Measurements from ENCODE around the gene SLC44A3. TPM values are rescaled to one million over a fixed set of nuclear protein-coding genes. Genes with fewer than 3 reads are reported as not detected.

The SLC44A3 gene
- total and polyA plus RNA-seq, 4 donors, result 8.2 to 10.2 (median 8.6) TPM

DNA sequence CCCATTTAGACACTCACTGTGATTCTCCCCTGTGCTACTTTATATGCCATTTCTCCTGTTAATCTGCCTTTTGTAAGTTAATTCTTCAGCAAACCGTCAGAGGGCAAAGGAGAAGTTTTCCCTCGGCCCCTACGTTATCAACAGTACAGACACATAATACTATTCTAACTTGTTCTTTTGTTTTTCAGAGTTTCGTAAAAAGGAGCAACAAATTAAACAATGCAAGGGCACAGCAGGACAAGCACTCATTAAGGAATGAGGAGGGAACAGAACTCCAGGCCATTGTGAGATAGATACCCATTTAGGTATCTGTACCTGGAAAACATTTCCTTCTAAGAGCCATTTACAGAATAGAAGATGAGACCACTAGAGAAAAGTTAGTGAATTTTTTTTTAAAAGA is 74.5 kb downstream of the SLC44A3 start:
- Histone ChIP-seq H3K36me3 (ENCODE audit: control insufficient read depth, insufficient read depth, low read length) (peaks cover 3% of the 10 kb centered on the region), H3K27ac (ENCODE audit: low read depth, low read length) (no peak overlapping the region), H3K9me3 (ENCODE audit: control insufficient read depth, insufficient read depth, low read length) (no peaks in the 10 kb centered on the region), H3K27me3 (ENCODE audit: control insufficient read depth, insufficient read depth, low read length) (no peaks in the 10 kb centered on the region), H3K4me1 (ENCODE audit: control insufficient read depth, insufficient read depth, low read length) (no peaks in the 10 kb centered on the region), H3K4me3 (ENCODE audit: low read depth, low read length) (no peak overlapping the region)
- DNase-seq (ENCODE audit: low read depth in 4 of 6, low spot score in 6 of 6), result no peak
- WGBS (ENCODE audit: insufficient coverage), result no CpG with 5 or more reads among the region's 4 CpGs

DNA sequence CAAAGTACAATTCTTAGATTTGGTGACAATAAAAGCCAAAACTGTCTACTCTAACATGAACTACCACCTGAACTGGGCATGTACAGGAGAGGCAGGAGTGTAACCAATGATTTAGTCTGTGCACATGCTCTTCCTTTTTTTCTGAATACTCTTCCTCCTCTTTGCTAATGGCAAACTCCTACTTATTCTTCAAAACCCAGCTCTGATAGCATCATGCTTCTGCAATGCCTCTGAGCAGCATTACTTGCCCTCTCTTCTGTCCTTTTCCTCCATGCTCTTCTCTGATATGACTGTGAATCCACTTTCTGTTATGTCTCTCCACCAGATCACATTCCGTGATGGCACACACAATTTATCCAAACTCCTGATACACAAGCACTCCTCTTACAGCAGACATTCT is 75.4 kb downstream of the SLC44A3 start:
- Histone ChIP-seq H3K36me3 (ENCODE audit: control insufficient read depth, insufficient read depth, low read length) (peaks cover 3% of the 10 kb centered on the region), H3K9me3 (ENCODE audit: control insufficient read depth, insufficient read depth, low read length) (no peaks in the 10 kb centered on the region), H3K27me3 (ENCODE audit: control insufficient read depth, insufficient read depth, low read length) (no peaks in the 10 kb centered on the region), H3K4me1 (ENCODE audit: control insufficient read depth, insufficient read depth, low read length) (no peaks in the 10 kb centered on the region), H3K4me3 (ENCODE audit: low read depth, low read length) (no peak overlapping the region), H3K27ac (ENCODE audit: low read depth, low read length) (no peak overlapping the region)
- DNase-seq (ENCODE audit: low read depth in 4 of 6, low spot score in 6 of 6), result no peak
- 100% methylated on average over 1 of the region's 1 CpG for WGBS (ENCODE audit: insufficient coverage)

DNA sequence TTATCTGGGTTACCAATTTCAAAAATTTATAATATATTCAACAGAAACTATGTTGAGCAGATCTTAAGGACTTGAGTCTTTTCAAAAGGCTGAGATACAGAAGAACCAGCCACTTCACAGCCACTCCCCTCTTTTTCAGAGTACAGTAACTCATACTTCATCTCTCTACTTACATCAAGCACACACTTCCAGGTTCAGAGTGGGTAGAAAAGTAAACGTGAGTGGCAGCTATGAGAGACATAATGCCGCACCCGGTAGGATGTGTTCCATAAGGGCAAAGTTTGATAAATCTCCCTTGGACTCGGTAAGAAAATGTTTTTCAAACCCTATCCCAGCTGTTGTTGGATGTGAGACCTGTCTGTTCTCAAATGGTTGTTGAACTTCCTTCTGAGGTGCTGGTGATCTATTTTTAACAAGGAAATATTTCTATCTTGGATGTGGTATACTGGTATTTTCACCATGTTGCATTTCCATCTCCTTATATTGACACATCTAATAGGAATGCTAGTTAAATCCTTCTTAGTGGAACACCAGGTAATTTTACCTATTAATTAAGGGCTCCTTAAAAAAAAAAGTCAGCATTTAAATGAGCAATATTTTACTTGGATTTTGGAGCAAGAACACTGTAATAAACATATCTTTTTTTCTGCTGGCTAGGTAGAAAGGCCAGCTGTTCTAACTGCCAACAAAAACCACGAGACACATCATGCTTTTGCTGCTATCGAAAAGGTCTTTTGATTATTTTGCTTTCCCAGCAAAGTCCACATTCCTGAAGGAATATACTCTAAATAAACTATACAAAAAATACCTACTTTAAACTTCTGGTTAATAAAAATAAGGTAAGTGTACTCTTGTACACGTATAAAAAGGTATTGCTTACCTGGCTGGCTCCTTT is 78.6 kb downstream of the SLC44A3 start:
- Histone ChIP-seq H3K9me3 (ENCODE audit: control insufficient read depth, insufficient read depth, low read length) (no peaks in the 10 kb centered on the region), H3K27ac (ENCODE audit: low read depth, low read length) (no peak overlapping the region), H3K27me3 (ENCODE audit: control insufficient read depth, insufficient read depth, low read length) (no peaks in the 10 kb centered on the region), H3K4me3 (ENCODE audit: low read depth, low read length) (no peak overlapping the region), H3K36me3 (ENCODE audit: control insufficient read depth, insufficient read depth, low read length) (peaks cover 7% of the 10 kb centered on the region), H3K4me1 (ENCODE audit: control insufficient read depth, insufficient read depth, low read length) (no peaks in the 10 kb centered on the region)
- DNase-seq (ENCODE audit: low read depth in 4 of 6, low spot score in 6 of 6), result no peak
- 100% methylated on average over 2 of the region's 7 CpGs for WGBS (ENCODE audit: insufficient coverage)

DNA sequence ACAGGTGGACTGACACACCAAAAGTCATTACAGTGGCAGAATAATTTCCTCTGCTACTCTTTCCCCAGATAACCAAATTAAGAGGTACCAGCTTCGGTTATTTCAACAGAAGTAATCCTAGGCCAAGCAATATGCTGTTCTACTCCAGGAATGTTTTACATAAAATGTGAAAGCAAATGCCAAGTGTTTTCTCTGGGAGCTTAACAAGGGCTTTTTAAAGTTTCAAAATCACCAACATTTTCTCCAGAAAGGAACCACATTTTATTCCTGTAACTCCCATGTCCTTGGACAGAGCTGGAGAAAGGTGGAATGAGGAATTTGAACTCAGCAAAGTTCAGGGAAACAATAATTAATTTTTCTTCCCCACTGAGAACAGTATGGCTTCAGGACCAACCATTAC is 79.6 kb downstream of the SLC44A3 start:
- no peak for DNase-seq (ENCODE audit: low read depth in 4 of 6, low spot score in 6 of 6)
- no peak overlapping the region for H3K27ac ChIP-seq (ENCODE audit: low read depth, low read length)
- H3K9me3 ChIP-seq (ENCODE audit: control insufficient read depth, insufficient read depth, low read length), result no peaks in the 10 kb centered on the region
- H3K4me1 ChIP-seq (ENCODE audit: control insufficient read depth, insufficient read depth, low read length), result no peaks in the 10 kb centered on the region
- H3K36me3 ChIP-seq (ENCODE audit: control insufficient read depth, insufficient read depth, low read length), result peaks cover 7% of the 10 kb centered on the region
- H3K27me3 ChIP-seq (ENCODE audit: control insufficient read depth, insufficient read depth, low read length), result no peaks in the 10 kb centered on the region
- no peak overlapping the region for H3K4me3 ChIP-seq (ENCODE audit: low read depth, low read length)
- no CpG with 5 or more reads among the region's 1 CpG for WGBS (ENCODE audit: insufficient coverage)

DNA sequence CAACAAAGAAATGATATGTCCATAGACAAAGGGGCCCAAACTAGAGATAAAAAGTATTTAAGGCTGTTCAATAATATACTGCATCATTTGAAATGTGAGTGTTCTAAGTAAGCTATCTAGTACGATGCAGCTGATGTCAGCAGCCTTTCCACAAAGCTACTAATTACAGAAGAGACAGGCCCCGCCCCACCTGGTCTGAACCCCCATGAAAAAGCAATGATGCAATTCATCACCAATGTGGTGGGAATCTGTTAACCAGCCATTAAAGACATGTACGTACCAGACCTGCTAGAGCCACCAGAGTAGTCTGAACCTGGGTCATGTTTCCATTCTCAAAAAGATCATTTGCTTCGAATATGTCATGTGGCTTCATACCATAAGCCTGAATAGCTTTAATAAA is 81.7 kb downstream of the SLC44A3 start:
- no peak for DNase-seq (ENCODE audit: low read depth in 4 of 6, low spot score in 6 of 6)
- WGBS (ENCODE audit: insufficient coverage), result 71% methylated on average over 1 of the region's 4 CpGs
- Histone ChIP-seq H3K9me3 (ENCODE audit: control insufficient read depth, insufficient read depth, low read length) (no peaks in the 10 kb centered on the region), H3K36me3 (ENCODE audit: control insufficient read depth, insufficient read depth, low read length) (peaks cover 4% of the 10 kb centered on the region), H3K27ac (ENCODE audit: low read depth, low read length) (no peak overlapping the region), H3K27me3 (ENCODE audit: control insufficient read depth, insufficient read depth, low read length) (no peaks in the 10 kb centered on the region), H3K4me1 (ENCODE audit: control insufficient read depth, insufficient read depth, low read length) (no peaks in the 10 kb centered on the region), H3K4me3 (ENCODE audit: low read depth, low read length) (no peak overlapping the region)

DNA sequence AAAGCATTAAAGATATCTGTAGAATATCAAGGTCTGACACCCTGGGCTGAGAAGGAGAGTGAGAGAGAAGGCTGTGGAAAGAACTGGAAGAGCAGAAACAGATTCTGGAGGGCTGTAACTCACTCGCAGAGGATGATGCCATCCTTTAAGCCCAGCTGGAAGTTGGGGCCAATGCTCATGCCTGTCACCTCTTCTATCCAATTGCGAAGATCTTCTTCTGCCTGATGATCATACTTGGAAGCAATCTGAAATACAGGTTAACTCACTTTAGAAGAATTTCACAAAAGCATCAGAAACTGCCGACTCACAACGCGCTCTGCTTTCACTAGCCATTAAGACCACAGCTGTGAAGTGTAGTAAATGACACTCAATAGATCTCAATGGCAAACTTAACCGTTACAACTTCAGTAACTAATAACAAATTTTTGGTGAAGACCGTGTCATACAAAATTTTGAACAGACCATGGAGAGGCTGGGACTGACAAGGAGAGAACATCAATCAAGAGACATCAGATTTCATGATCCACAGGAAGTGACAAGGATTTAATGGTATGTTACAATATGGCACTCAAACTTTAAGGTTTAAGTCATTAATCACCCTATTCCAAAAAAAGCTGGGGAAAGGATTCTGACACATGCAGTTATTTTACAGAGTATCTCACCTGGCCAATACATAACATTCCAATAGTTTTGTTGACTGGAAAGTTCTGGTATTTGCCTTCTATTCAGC is 83.3 kb downstream of the SLC44A3 start:
- DNase-seq (ENCODE audit: low read depth in 4 of 6, low spot score in 6 of 6), result no peak
- no peaks in the 10 kb centered on the region for H3K9me3 ChIP-seq (ENCODE audit: control insufficient read depth, insufficient read depth, low read length)
- H3K27ac ChIP-seq (ENCODE audit: low read depth, low read length), result no peak overlapping the region
- 20% methylated on average over 1 of the region's 7 CpGs for WGBS (ENCODE audit: insufficient coverage)
- H3K4me1 ChIP-seq (ENCODE audit: control insufficient read depth, insufficient read depth, low read length), result no peaks in the 10 kb centered on the region
- no peak overlapping the region for H3K4me3 ChIP-seq (ENCODE audit: low read depth, low read length)
- H3K36me3 ChIP-seq (ENCODE audit: control insufficient read depth, insufficient read depth, low read length), result peaks cover 4% of the 10 kb centered on the region
- no peaks in the 10 kb centered on the region for H3K27me3 ChIP-seq (ENCODE audit: control insufficient read depth, insufficient read depth, low read length)

DNA sequence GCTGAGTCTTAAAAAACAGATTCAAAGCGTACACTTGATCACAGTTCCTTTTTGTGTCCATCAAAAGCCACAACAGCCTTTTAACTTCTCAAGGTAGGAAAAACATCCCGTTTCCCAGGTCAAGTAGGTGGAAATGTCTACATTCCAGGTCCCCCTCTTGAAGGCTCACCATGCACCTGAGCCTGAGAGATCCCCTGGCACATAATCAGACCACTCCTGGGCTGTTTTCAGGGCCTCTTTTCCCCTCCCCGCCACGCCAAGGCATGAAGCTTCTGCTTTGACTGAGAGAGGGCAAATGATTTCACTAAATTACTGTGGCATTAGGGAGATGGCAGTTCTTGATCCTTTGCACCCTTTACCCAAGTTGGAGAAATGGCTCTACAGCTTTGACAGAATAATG is 85.0 kb downstream of the SLC44A3 start:
- Histone ChIP-seq H3K27me3 (ENCODE audit: control insufficient read depth, insufficient read depth, low read length) (no peaks in the 10 kb centered on the region), H3K27ac (ENCODE audit: low read depth, low read length) (no peak overlapping the region), H3K4me3 (ENCODE audit: low read depth, low read length) (no peak overlapping the region), H3K4me1 (ENCODE audit: control insufficient read depth, insufficient read depth, low read length) (no peaks in the 10 kb centered on the region), H3K9me3 (ENCODE audit: control insufficient read depth, insufficient read depth, low read length) (no peaks in the 10 kb centered on the region), H3K36me3 (ENCODE audit: control insufficient read depth, insufficient read depth, low read length) (peaks cover 4% of the 10 kb centered on the region)
- WGBS (ENCODE audit: insufficient coverage), result 83% methylated on average over 1 of the region's 4 CpGs
- DNase-seq (ENCODE audit: low read depth in 4 of 6, low spot score in 6 of 6), result no peak

DNA sequence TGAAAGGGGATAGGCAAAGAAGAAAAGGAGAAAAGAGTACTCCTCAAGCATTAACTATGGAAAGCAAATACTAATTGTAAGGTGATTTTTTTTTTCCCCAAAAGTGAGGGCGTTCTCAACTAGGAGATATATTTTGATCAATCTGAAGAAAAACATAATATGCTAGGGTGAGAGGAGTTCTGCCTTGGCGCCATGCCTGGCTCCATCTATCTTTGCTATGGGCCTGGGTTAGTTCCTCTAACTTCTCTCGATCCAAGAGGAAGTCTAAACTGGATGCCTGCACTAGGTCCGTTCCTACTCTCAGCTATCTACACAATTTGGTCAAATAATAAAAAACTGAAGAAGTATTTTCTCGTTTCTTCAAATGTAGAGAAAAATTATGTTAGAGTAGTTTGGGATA is 86.2 kb downstream of the SLC44A3 start:
- H3K27ac ChIP-seq (ENCODE audit: low read depth, low read length), result no peak overlapping the region
- no peak for DNase-seq (ENCODE audit: low read depth in 4 of 6, low spot score in 6 of 6)
- no CpG with 5 or more reads among the region's 5 CpGs for WGBS (ENCODE audit: insufficient coverage)
- H3K27me3 ChIP-seq (ENCODE audit: control insufficient read depth, insufficient read depth, low read length), result no peaks in the 10 kb centered on the region
- no peak overlapping the region for H3K4me3 ChIP-seq (ENCODE audit: low read depth, low read length)
- H3K9me3 ChIP-seq (ENCODE audit: control insufficient read depth, insufficient read depth, low read length), result no peaks in the 10 kb centered on the region
- H3K36me3 ChIP-seq (ENCODE audit: control insufficient read depth, insufficient read depth, low read length), result no peaks in the 10 kb centered on the region
- no peaks in the 10 kb centered on the region for H3K4me1 ChIP-seq (ENCODE audit: control insufficient read depth, insufficient read depth, low read length)

DNA sequence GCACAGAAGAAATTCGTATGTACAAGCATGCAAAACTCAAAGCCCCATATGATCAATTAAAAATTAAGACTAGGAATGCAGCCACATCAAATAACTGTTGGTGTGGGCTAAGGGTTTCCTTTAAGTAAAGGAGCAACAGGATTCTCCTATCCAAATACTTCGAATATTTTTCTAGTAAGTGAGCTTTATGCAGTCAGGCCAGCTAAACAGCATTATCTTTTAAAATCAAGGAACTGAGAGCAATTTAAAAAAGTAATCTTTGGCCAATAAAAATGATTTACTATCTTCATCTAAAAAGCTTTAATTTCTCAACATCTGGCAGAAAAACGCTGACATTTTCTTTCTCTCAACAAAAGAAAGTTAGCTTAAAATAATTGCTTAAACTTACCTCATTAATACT is 87.0 kb downstream of the SLC44A3 start:
- no CpG with 5 or more reads among the region's 3 CpGs for whole genome bisulfite sequencing (ENCODE audit: insufficient coverage)
- no peak for DNase-seq (ENCODE audit: low read depth in 4 of 6, low spot score in 6 of 6)
- Histone ChIP-seq H3K4me3 (ENCODE audit: low read depth, low read length) (no peak overlapping the region), H3K36me3 (ENCODE audit: control insufficient read depth, insufficient read depth, low read length) (no peaks in the 10 kb centered on the region), H3K27ac (ENCODE audit: low read depth, low read length) (no peak overlapping the region), H3K9me3 (ENCODE audit: control insufficient read depth, insufficient read depth, low read length) (no peaks in the 10 kb centered on the region), H3K4me1 (ENCODE audit: control insufficient read depth, insufficient read depth, low read length) (peaks cover under 1% of the 10 kb centered on the region), H3K27me3 (ENCODE audit: control insufficient read depth, insufficient read depth, low read length) (no peaks in the 10 kb centered on the region)

DNA sequence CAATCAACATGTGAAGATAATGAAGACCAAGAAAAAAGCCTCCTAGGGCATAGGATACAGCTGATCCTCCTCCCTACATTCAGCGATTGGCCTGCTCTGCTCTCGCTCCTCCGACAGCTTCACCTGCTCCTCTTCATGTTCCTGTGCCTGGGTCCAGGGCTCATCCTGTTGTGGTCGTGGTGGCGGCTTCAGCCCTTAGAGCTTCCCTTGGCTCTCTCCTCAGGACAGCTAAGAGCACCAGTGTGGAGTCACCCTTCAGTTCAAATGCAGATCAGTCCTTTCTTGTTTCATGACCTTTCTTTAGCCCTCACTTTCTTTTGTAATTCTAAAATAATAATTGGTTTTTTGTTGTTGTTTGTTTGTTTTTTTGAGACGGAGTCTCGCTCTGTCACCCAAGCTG is 88.0 kb downstream of the SLC44A3 start:
- no peaks in the 10 kb centered on the region for H3K27me3 ChIP-seq (ENCODE audit: control insufficient read depth, insufficient read depth, low read length)
- DNase-seq (ENCODE audit: low read depth in 4 of 6, low spot score in 6 of 6), result no peak
- no peak overlapping the region for H3K27ac ChIP-seq (ENCODE audit: low read depth, low read length)
- peaks cover 3% of the 10 kb centered on the region for H3K4me1 ChIP-seq (ENCODE audit: control insufficient read depth, insufficient read depth, low read length)
- 92% methylated on average over 4 of the region's 7 CpGs for WGBS (ENCODE audit: insufficient coverage)
- no peak overlapping the region for H3K4me3 ChIP-seq (ENCODE audit: low read depth, low read length)
- no peaks in the 10 kb centered on the region for H3K36me3 ChIP-seq (ENCODE audit: control insufficient read depth, insufficient read depth, low read length)
- H3K9me3 ChIP-seq (ENCODE audit: control insufficient read depth, insufficient read depth, low read length), result no peaks in the 10 kb centered on the region

Data from spinal cord (tissue), 10 donors.